Endothelial cell of umbilical vein (primary cell): ENCODE measurements around the gene ANAPC2. TPM values are rescaled to one million over a fixed set of nuclear protein-coding genes. Genes with fewer than 3 reads are reported as not detected.
A peak's percentile ranks its signal among the peaks of the same experiment; 100 is the strongest.

Experiments
- BruUV-seq: library from RNA; stranded (reverse); fragments of 400-500 nt; replicated peaks from 2 replicates; lab custom pipeline; 2021; lab: Mats Ljungman, UMichigan
- CTCF ChIA-PET: fragments of 300-600, 350-600 bp; sonication (Branson Sonifier 250); formaldehyde crosslinking; loops from one replicate; lab custom pipeline; 2021; ENCODE audit warnings: antibody characterized with exemption, inconsistent platforms; lab: Charles Lee
- POLR2A ChIA-PET: fragments of 300-600, 350-600 bp; sonication (Branson Sonifier 250); formaldehyde crosslinking; loops from one replicate; lab custom pipeline; 2021; ENCODE audit warnings: antibody characterized with exemption, inconsistent platforms; lab: Charles Lee
- DNase-seq: peaks from one replicate; pipeline ENCODE4 v3.0.0-alpha.2; 2011; ENCODE audit warnings: low read depth, low spot score
- FAIRE-seq: peaks from 2 replicates; lab custom pipeline; 2011; peaks lifted over from hg19 to GRCh38; lab: Jason Lieb, UNC
- H2AFZ ChIP-seq: 2 replicates; pipeline ENCODE4 v1.6.0; 2012; ENCODE audit warnings: low read depth, low read length, control low read depth, inconsistent platforms
- H3K27ac ChIP-seq: 2 replicates; pipeline ENCODE4 v1.5.1; 2011; ENCODE audit warnings: low read depth, mild to moderate bottlenecking, control low read depth, low read length, moderate library complexity; ENCODE audit not compliant: insufficient read depth
- H3K27me3 ChIP-seq, 2 experiments: 2 replicates each; pipeline versions ENCODE4 v1.6.0 to v1.6.1; 2011; ENCODE audit warnings: low read length in 2 of 2, mixed read lengths in 1 of 2; ENCODE audit not compliant: control insufficient read depth in 2 of 2, insufficient read depth in 2 of 2
- H3K36me3 ChIP-seq, 2 experiments: 2 replicates in 1 of 2; 3 replicates in 1 of 2; pipeline ENCODE4 v1.5.1; 2011; ENCODE audit warnings: low read length in 2 of 2, mild to moderate bottlenecking in 1 of 2, moderate library complexity in 1 of 2; ENCODE audit not compliant: control insufficient read depth in 2 of 2, insufficient read depth in 2 of 2; ENCODE audit errors: extremely low read depth in 1 of 2
- H3K4me1 ChIP-seq: 3 replicates; pipeline ENCODE4 v1.5.1; 2011; ENCODE audit warnings: mild to moderate bottlenecking, low read length; ENCODE audit not compliant: control insufficient read depth, insufficient read depth; ENCODE audit errors: extremely low read depth
- H3K4me2 ChIP-seq: 2 replicates; pipeline ENCODE4 v1.6.1; 2011; ENCODE audit warnings: low read length, control low read depth, mixed read lengths; ENCODE audit not compliant: insufficient read depth
- H3K4me3 ChIP-seq, 3 experiments: fragments of 200-600 bp in 1 of 3; sonication (generic), shearing (Covaris generic) in 1 of 3; replicated peaks in 1 of 3; 2 replicates each; pipeline ENCODE4 v1.5.1; 2011 to 2016; ENCODE audit warnings: control low read depth in 3 of 3, low read length in 3 of 3, mild to moderate bottlenecking in 2 of 3, inconsistent platforms in 1 of 3, low read depth in 1 of 3, moderate library complexity in 1 of 3; ENCODE audit not compliant: insufficient read depth in 1 of 3
- H3K79me2 ChIP-seq: 2 replicates; pipeline ENCODE4 v1.6.0; 2012; ENCODE audit warnings: low read length, inconsistent platforms; ENCODE audit not compliant: control insufficient read depth, insufficient read depth
- H3K9ac ChIP-seq: replicated peaks from 2 replicates; pipeline ENCODE3; 2011; ENCODE audit warnings: low read length, control low read depth; ENCODE audit not compliant: insufficient read depth; ENCODE audit errors: extremely low read depth
- H3K9me1 ChIP-seq: replicated peaks from 3 replicates; pipeline ENCODE4 v1.6.0; 2011; ENCODE audit warnings: mild to moderate bottlenecking, low read length; ENCODE audit not compliant: control insufficient read depth, insufficient read depth; ENCODE audit errors: extremely low read depth
- H3K9me3 ChIP-seq: replicated peaks from 2 replicates; pipeline ENCODE4 v1.5.1; 2012; ENCODE audit warnings: low read length, inconsistent platforms; ENCODE audit not compliant: control insufficient read depth, insufficient read depth
- H4K20me1 ChIP-seq: replicated peaks from 2 replicates; pipeline ENCODE3; 2011; ENCODE audit warnings: mild to moderate bottlenecking, low read length; ENCODE audit not compliant: control insufficient read depth, insufficient read depth; ENCODE audit errors: extremely low read depth
- CTCF ChIP-seq, 2 donors: IDR thresholded peaks; 1 replicate in 1 of 2; 2 replicates in 1 of 2; pipeline ENCODE4 v1.5.1; 2011; ENCODE audit warnings: low read length in 2 of 2, mild to moderate bottlenecking in 2 of 2, moderate library complexity in 2 of 2, control low read depth in 1 of 2, inconsistent platforms in 1 of 2, low read depth in 1 of 2; ENCODE audit not compliant: insufficient read depth in 1 of 2; ENCODE audit errors: extremely low read depth in 1 of 2
- EZH2 ChIP-seq: IDR thresholded peaks from 2 replicates; pipeline ENCODE4 v1.6.1; 2012; ENCODE audit warnings: borderline replicate concordance, low read depth, mild to moderate bottlenecking, moderate library complexity, low read length, inconsistent platforms; ENCODE audit not compliant: severe bottlenecking
- FOS ChIP-seq: IDR thresholded peaks from 2 replicates; pipeline ENCODE4 v1.6.1; 2011; ENCODE audit warnings: mild to moderate bottlenecking, low read length, moderate library complexity, borderline replicate concordance; ENCODE audit not compliant: insufficient read depth
- GATA2 ChIP-seq: IDR thresholded peaks from 2 replicates; pipeline ENCODE4 v1.7.0; 2011; ENCODE audit warnings: low read depth, mild to moderate bottlenecking, moderate library complexity, mixed read lengths, low read length; ENCODE audit not compliant: insufficient read length, insufficient read depth
- JUN ChIP-seq: IDR thresholded peaks from 2 replicates; pipeline ENCODE4 v1.6.1; 2011; ENCODE audit warnings: borderline replicate concordance, low read depth; ENCODE audit not compliant: insufficient read length, insufficient read depth
- MYC ChIP-seq: IDR thresholded peaks from one replicate; pipeline ENCODE4 v1.6.1; 2011; ENCODE audit warnings: mild to moderate bottlenecking, low read depth, low read length
- POLR2A ChIP-seq: IDR thresholded peaks from 2 replicates; pipeline ENCODE4 v1.6.1; 2012; ENCODE audit warnings: low read depth, mild to moderate bottlenecking, control low read depth, low read length
- dilution Hi-C: fragments of 300-500 bp; cut with MboI; formaldehyde crosslinking; loops from one replicate; pipeline ENCODE4 v1.15.0; 2019; ENCODE audit warnings: low sequenced_read_pairs; ENCODE audit not compliant: extremely low pct_ligation_motif_present
- intact Hi-C: fragments of 100-400 bp; cut with micrococcal nuclease; formaldehyde crosslinking; loops from one replicate; pipeline ENCODE4 v1.10.0; 2022
- polyA plus RNA-seq, 4 experiments: library from polyadenylated mRNA; depleted of rRNA in 3 of 4; stranded (reverse) in 3 of 4; unstranded in 1 of 4; fragments of >200 nt; gene quantifications; 2 replicates each; pipeline versions ENCODE4 v1.2.1 to v1.2.3, GENCODE V29; 2011 to 2012; ENCODE audit warnings: missing spikeins in 1 of 4
- total RNA-seq: library from RNA; stranded (reverse); gene quantifications from 2 replicates; pipeline ENCODE4 v1.2.3, GENCODE V29; 2021

Gene ANAPC2
- total and polyA plus RNA-seq, 2 donors (not counting 3 experiments of a cell fraction or from before 2014, with no cell fraction given) = 44.8 to 69.2 TPM

GRCh38 chr9:137168904-137169856, 19.2 kb downstream of the ANAPC2 start:
- DNase-seq = peak; percentile 39
- no peak overlapping the region for H3K27ac ChIP-seq
- FAIRE-seq = peak; percentile 18
- no peak overlapping the region for H3K9ac ChIP-seq
- H3K4me1 ChIP-seq = no peaks in the 10 kb centered on the region
- ChIA-PET POLR2A (no interaction called here), CTCF (interaction anchor here (1.1 kb wide), 1 partner anchor 36 kb away, joined by 3 read pairs; no protein-coding TSS in a partner anchor)
- peak; percentile 63 for TF ChIP-seq EZH2
- TF ChIP-seq CTCF (IDR thresholded peaks at IDR 0.05; ENCODE audit: extremely low read depth in 1 of 2, insufficient read depth in 1 of 2, low read depth in 1 of 2, low read length in 2 of 2) = no peak
- BruUV-seq = no TSS peak
- H4K20me1 ChIP-seq = no peaks in the 10 kb centered on the region
- intact Hi-C loops = no loop called here
- H3K9me3 ChIP-seq = no peaks in the 10 kb centered on the region
- peak overlapping the region in 2 of 3 experiments; percentile 5 to 10 for H3K4me3 ChIP-seq
- H3K4me2 ChIP-seq = peak overlapping the region; percentile 32
- H2AFZ ChIP-seq = no peak overlapping the region
- dilution Hi-C loops = no loop called here
- peaks cover 23 to 29% of the 10 kb centered on the region in 2 experiments for H3K27me3 ChIP-seq
- no peaks in the 10 kb centered on the region for H3K9me1 ChIP-seq
- H3K79me2 ChIP-seq = no peaks in the 10 kb centered on the region
- H3K36me3 ChIP-seq = no peaks in the 10 kb centered on the region

- Histone ChIP-seq H3K9ac (no peak overlapping the region), H3K4me2 (no peak overlapping the region), H3K9me1 (no peaks in the 10 kb centered on the region), H3K4me3 (no peak overlapping the region), H3K79me2 (no peaks in the 10 kb centered on the region), H3K4me1 (no peaks in the 10 kb centered on the region), H3K36me3 (no peaks in the 10 kb centered on the region), H3K27ac (no peak overlapping the region), H3K9me3 (no peaks in the 10 kb centered on the region), H4K20me1 (no peaks in the 10 kb centered on the region), H2AFZ (no peak overlapping the region), H3K27me3 (peaks cover 23 to 29% of the 10 kb centered on the region in 2 experiments)
- DNase-seq (no peak), FAIRE-seq (no peak)
- BruUV-seq = no TSS peak
- TF ChIP-seq CTCF (IDR thresholded peaks at IDR 0.05; ENCODE audit: extremely low read depth in 1 of 2, insufficient read depth in 1 of 2, low read depth in 1 of 2, low read length in 2 of 2) (no peak), POLR2A (no peak), EZH2 (peak; percentile 78), JUN (no peak), FOS (no peak), MYC (no peak), GATA2 (no peak)
- CTCF ChIA-PET = no interaction called here
- intact Hi-C loops = no loop called here
- POLR2A ChIA-PET = no interaction called here
- dilution Hi-C loops = no loop called here
Observed at GRCh38 chr9:137168573-137168903, 19.8 kb downstream of the ANAPC2 start.
